Neural cell (in vitro differentiated cells): ENCODE measurements around the gene PAN2. TPM values are rescaled to one million over a fixed set of nuclear protein-coding genes. Genes with fewer than 3 reads are reported as not detected.
A peak's percentile ranks its signal among the peaks of the same experiment; 100 is the strongest.

Source experiments
- H2AFZ ChIP-seq: fragments of 200-600, 300-800 bp; sonication (generic), shearing (Covaris generic); 2 replicates; pipeline ENCODE4 v1.6.0; 2014; ENCODE audit warnings: low read depth, mild to moderate bottlenecking, antibody characterized with exemption, low read length, moderate library complexity
- H3F3A ChIP-seq: fragments of 200-600 bp; shearing (Covaris generic); 2 replicates; pipeline ENCODE4 v1.6.1; 2016; ENCODE audit warnings: mild to moderate bottlenecking, moderate library complexity, mixed read lengths, antibody characterized with exemption, low read length; ENCODE audit not compliant: insufficient read depth, poor library complexity, severe bottlenecking
- H3K27ac ChIP-seq: fragments of 200-600, 300-800 bp; sonication (generic), shearing (Covaris generic); 2 replicates; pipeline ENCODE4 v1.5.1; 2014; ENCODE audit warnings: mild to moderate bottlenecking, low read length, moderate library complexity
- H3K27me3 ChIP-seq: fragments of 300-800, 200-600 bp; sonication (generic), shearing (Covaris generic); 2 replicates; pipeline ENCODE4 v1.6.0; 2014; ENCODE audit warnings: mild to moderate bottlenecking, low read depth, low read length, moderate library complexity; ENCODE audit not compliant: insufficient read depth
- H3K36me3 ChIP-seq: fragments of 300-800, 200-600 bp; sonication (generic), shearing (Covaris generic); 2 replicates; pipeline ENCODE4 v1.5.1; 2014; ENCODE audit warnings: mild to moderate bottlenecking, antibody characterized with exemption, low read length, moderate library complexity; ENCODE audit not compliant: insufficient read depth
- H3K4me2 ChIP-seq: fragments of 300-800, 200-600 bp; sonication (generic), shearing (Covaris generic); 2 replicates; pipeline ENCODE4 v1.6.0; 2014; ENCODE audit warnings: mild to moderate bottlenecking, low read length
- H3K4me3 ChIP-seq: fragments of 300-800, 200-600 bp; sonication (generic), shearing (Covaris generic); 2 replicates; pipeline ENCODE4 v1.5.1; 2014; ENCODE audit warnings: mild to moderate bottlenecking, low read length, moderate library complexity
- H3K79me2 ChIP-seq: fragments of 200-600 bp; shearing (Covaris generic); replicated peaks from 2 replicates; pipeline ENCODE4 v1.6.0; 2014; ENCODE audit warnings: mild to moderate bottlenecking, low read length, moderate library complexity; ENCODE audit not compliant: insufficient read depth
- H3K9ac ChIP-seq: fragments of 300-800, 200-600 bp; sonication (generic), shearing (Covaris generic); 2 replicates; pipeline ENCODE4 v1.6.1; 2016; ENCODE audit warnings: mild to moderate bottlenecking, low read length, mixed read lengths
- H3K9me2 ChIP-seq: fragments of 200-600 bp; shearing (Covaris generic); 2 replicates; pipeline ENCODE4 v1.6.1; 2016; ENCODE audit warnings: mild to moderate bottlenecking, low read length, mixed read lengths; ENCODE audit not compliant: insufficient read depth
- H3K9me3 ChIP-seq: fragments of 200-600, 300-800 bp; sonication (generic), shearing (Covaris generic); 2 replicates; pipeline ENCODE4 v1.6.1; 2016; ENCODE audit warnings: mild to moderate bottlenecking, mixed run types, low read length, moderate library complexity, mixed read lengths
- H4K20me1 ChIP-seq: fragments of 200-600 bp; shearing (Covaris generic); 2 replicates; pipeline ENCODE4 v1.6.1; 2016; ENCODE audit warnings: mild to moderate bottlenecking, mixed run types; ENCODE audit not compliant: insufficient read depth
- EP300 ChIP-seq: fragments of 450-650 bp; conservative IDR thresholded peaks from 2 replicates; pipeline ENCODE4 v1.6.1; 2014; ENCODE audit warnings: antibody characterized with exemption, mild to moderate bottlenecking, moderate library complexity; ENCODE audit not compliant: poor library complexity, severe bottlenecking
- EZH2 ChIP-seq: fragments of 200-600, 300-800 bp; shearing (Covaris generic), sonication (generic); IDR thresholded peaks from 2 replicates; pipeline ENCODE4 v1.6.1; 2014; ENCODE audit warnings: antibody characterized with exemption, low read length, borderline replicate concordance, mild to moderate bottlenecking; ENCODE audit not compliant: insufficient read depth, poor library complexity, severe bottlenecking
- MXI1 ChIP-seq: fragments of 450-650 bp; conservative IDR thresholded peaks from 2 replicates; pipeline ENCODE4 v1.6.1; 2014; ENCODE audit warnings: antibody characterized with exemption, mild to moderate bottlenecking; ENCODE audit not compliant: poor library complexity, severe bottlenecking
- POLR2AphosphoS5 ChIP-seq: IDR thresholded peaks from 2 replicates; pipeline ENCODE4 v1.6.1; 2012
- RAD21 ChIP-seq: fragments of 450-650 bp; conservative IDR thresholded peaks from 2 replicates; pipeline ENCODE4 v1.6.1; 2014; ENCODE audit warnings: antibody characterized with exemption, mild to moderate bottlenecking, moderate library complexity
- SMC3 ChIP-seq: fragments of 450-650 bp; conservative IDR thresholded peaks from 2 replicates; pipeline ENCODE4 v1.6.1; 2014; ENCODE audit warnings: antibody characterized with exemption, mild to moderate bottlenecking, moderate library complexity; ENCODE audit not compliant: poor library complexity
- TAF1 ChIP-seq: IDR thresholded peaks from 2 replicates; pipeline ENCODE4 v1.6.1; 2012; ENCODE audit warnings: low read depth
- polyA plus RNA-seq: library from polyadenylated mRNA; depleted of rRNA; stranded (reverse); fragments of >200 nt; gene quantifications from 2 replicates; pipeline ENCODE4 v1.2.3, GENCODE V29; 2014
- TF ChIP-seq, protein P1 (sequence below): fragments of 450-650 bp; IDR thresholded peaks from 2 replicates; pipeline ENCODE4 v1.5.1; 2014; ENCODE audit warnings: antibody characterized with exemption, mild to moderate bottlenecking, moderate library complexity; ENCODE audit not compliant: poor library complexity, severe bottlenecking
- TF ChIP-seq, protein P2 (sequence below): IDR thresholded peaks from 2 replicates; pipeline ENCODE4 v1.6.1; 2012; ENCODE audit warnings: borderline replicate concordance

Gene PAN2
- polyA plus RNA-seq, 1 donor from 2014 or later, result 63.0 TPM

DNA sequence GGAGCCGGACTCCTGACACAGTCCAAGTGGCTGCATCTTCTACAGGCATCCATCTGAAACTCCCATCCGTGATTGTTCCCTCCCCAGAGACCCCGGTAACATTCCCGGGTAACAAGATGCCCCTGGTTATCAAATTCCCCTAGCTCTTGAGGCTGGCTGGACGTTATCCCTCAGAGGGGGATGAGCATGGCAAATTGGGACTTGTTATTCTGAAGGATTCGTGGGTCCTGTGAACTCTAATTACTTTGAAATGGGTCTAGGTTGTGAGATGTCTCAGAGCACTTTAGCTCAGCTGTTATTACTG is 642 bp upstream of the PAN2 start:
- Histone ChIP-seq H3K27ac (peak overlapping the region; percentile 10), H4K20me1 (no peaks in the 10 kb centered on the region), H3K4me2 (peak overlapping the region; percentile 74), H3K27me3 (no peaks in the 10 kb centered on the region), H3K9ac (peak overlapping the region; percentile 69), H3K79me2 (no peaks in the 10 kb centered on the region), H3K36me3 (no peaks in the 10 kb centered on the region), H3F3A (peaks cover 3% of the 10 kb centered on the region), H3K9me2 (no peaks in the 10 kb centered on the region), H2AFZ (peak overlapping the region; percentile 15), H3K4me3 (peak overlapping the region; percentile 78), H3K9me3 (no peaks in the 10 kb centered on the region)
- no peak for TF ChIP-seq EZH2

DNA sequence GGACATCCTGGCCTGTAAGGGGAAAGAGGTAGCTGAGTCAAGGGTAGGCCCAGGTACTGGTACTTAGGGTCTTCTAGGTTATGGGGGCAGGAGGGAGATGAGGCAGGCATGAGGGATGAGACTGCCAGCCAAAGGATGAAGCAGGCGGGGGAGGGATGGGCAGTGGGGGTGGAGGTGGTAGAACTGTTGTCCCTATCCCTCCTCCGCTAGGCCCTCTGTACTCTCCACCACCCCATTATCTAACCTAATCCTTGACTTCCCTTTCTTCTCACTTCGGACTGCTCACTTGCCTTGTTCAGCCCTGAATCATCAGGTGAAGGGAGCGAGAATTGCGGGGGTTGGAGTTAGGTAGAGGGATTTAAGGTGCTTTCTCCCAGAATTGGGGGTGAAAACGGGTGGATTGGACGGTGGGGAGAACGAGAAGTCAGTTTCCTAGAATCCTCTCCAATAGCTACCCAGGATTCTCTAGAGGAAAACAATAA is 562 bp downstream of the PAN2 start:
- Histone ChIP-seq H3K27ac (peak overlapping the region; percentile 80), H3K9me2 (no peaks in the 10 kb centered on the region), H3K36me3 (no peaks in the 10 kb centered on the region), H4K20me1 (no peaks in the 10 kb centered on the region), H2AFZ (peak overlapping the region; percentile 100), H3K4me2 (peak overlapping the region; percentile 95), H3K79me2 (no peaks in the 10 kb centered on the region), H3K9me3 (no peaks in the 10 kb centered on the region), H3K27me3 (no peaks in the 10 kb centered on the region), H3K9ac (peak overlapping the region; percentile 69), H3F3A (peaks cover 3% of the 10 kb centered on the region), H3K4me3 (peak overlapping the region; percentile 78)
- TF ChIP-seq SMC3, result no peak
- TF ChIP-seq RAD21, result no peak

DNA sequence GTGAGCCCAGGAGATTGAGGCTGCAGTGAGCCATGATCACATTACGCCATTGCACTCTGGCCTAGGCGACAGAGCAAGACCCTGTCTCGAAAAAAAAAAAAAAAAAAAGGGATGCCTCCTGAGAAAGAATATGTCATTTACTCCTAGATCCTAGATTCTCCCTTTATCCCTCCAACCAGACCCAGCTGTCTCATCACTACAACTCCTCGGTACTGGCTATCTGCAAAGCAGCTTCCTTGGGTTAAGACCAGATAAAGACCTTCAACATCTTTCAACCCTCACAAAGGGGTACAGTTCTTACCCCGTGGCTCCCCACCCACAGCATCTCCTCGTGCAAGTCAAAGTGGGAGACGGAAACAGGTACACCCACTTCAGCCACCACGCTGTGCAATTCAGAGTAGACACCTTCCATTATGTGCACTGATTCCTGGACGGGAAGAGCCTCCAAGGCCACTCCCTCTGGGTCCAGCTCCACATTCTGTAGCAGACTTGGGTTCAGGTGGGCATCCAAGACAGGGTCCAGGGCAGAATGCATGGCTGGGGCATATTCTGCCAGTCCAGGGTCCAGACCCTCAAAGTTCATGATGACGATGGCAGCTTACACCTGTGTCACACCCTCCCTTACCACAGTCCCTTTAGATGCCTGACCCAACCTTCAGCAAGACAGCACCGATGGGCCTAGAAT is 1.1 kb downstream of the PAN2 start:
- TF ChIP-seq, protein P1, sequence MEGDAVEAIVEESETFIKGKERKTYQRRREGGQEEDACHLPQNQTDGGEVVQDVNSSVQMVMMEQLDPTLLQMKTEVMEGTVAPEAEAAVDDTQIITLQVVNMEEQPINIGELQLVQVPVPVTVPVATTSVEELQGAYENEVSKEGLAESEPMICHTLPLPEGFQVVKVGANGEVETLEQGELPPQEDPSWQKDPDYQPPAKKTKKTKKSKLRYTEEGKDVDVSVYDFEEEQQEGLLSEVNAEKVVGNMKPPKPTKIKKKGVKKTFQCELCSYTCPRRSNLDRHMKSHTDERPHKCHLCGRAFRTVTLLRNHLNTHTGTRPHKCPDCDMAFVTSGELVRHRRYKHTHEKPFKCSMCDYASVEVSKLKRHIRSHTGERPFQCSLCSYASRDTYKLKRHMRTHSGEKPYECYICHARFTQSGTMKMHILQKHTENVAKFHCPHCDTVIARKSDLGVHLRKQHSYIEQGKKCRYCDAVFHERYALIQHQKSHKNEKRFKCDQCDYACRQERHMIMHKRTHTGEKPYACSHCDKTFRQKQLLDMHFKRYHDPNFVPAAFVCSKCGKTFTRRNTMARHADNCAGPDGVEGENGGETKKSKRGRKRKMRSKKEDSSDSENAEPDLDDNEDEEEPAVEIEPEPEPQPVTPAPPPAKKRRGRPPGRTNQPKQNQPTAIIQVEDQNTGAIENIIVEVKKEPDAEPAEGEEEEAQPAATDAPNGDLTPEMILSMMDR, result no peak
- no peak for TF ChIP-seq POLR2AphosphoS5
- no peak for TF ChIP-seq EP300
- no peak for TF ChIP-seq RAD21
- no peak for TF ChIP-seq SMC3

DNA sequence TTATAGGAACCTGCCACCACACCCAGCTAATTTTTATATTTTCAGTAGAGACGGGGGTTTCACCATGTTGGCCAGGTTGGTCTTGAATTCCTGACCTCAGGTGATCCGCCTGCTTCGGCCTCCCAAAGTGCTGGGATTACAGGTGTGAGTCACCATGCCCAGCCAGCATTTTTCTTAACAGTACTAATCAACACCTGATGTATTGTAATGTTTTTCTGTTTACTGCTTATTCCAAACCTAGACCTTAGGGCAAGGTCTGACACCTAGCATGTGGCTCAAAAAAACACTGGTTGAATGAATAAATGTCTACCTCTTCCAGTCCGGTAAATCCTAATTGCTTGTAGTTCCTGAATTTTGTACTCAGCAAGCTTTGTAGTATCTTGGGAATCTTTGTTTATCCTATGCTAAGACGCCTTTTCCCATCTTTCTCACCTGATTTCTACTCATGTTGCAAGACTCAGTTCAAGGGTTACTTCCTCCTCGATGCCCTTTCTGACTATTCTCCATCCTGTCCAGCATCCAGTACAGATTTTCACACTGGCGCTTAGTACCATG is 2.8 kb downstream of the PAN2 start:
- no peaks in the 10 kb centered on the region for H3K27me3 ChIP-seq
- no peaks in the 10 kb centered on the region for H3K9me2 ChIP-seq
- H3K79me2 ChIP-seq, result no peaks in the 10 kb centered on the region
- H3K27ac ChIP-seq, result no peak overlapping the region
- H3K9me3 ChIP-seq, result no peaks in the 10 kb centered on the region
- H4K20me1 ChIP-seq, result no peaks in the 10 kb centered on the region
- H2AFZ ChIP-seq, result no peak overlapping the region
- H3K4me2 ChIP-seq, result no peak overlapping the region
- peaks cover 3% of the 10 kb centered on the region for H3F3A ChIP-seq
- no peaks in the 10 kb centered on the region for H3K36me3 ChIP-seq
- H3K9ac ChIP-seq, result no peak overlapping the region
- no peak overlapping the region for H3K4me3 ChIP-seq
- TF ChIP-seq, protein P2, sequence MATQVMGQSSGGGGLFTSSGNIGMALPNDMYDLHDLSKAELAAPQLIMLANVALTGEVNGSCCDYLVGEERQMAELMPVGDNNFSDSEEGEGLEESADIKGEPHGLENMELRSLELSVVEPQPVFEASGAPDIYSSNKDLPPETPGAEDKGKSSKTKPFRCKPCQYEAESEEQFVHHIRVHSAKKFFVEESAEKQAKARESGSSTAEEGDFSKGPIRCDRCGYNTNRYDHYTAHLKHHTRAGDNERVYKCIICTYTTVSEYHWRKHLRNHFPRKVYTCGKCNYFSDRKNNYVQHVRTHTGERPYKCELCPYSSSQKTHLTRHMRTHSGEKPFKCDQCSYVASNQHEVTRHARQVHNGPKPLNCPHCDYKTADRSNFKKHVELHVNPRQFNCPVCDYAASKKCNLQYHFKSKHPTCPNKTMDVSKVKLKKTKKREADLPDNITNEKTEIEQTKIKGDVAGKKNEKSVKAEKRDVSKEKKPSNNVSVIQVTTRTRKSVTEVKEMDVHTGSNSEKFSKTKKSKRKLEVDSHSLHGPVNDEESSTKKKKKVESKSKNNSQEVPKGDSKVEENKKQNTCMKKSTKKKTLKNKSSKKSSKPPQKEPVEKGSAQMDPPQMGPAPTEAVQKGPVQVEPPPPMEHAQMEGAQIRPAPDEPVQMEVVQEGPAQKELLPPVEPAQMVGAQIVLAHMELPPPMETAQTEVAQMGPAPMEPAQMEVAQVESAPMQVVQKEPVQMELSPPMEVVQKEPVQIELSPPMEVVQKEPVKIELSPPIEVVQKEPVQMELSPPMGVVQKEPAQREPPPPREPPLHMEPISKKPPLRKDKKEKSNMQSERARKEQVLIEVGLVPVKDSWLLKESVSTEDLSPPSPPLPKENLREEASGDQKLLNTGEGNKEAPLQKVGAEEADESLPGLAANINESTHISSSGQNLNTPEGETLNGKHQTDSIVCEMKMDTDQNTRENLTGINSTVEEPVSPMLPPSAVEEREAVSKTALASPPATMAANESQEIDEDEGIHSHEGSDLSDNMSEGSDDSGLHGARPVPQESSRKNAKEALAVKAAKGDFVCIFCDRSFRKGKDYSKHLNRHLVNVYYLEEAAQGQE, result no peak
- no peak for TF ChIP-seq SMC3
- TF ChIP-seq POLR2AphosphoS5, result no peak
- no peak for TF ChIP-seq MXI1
- TF ChIP-seq TAF1, result no peak
- TF ChIP-seq, protein P1, result no peak
- TF ChIP-seq RAD21, result no peak

More for the DNA sequence above, 1.1 kb downstream of the PAN2 start:
- peak overlapping the region; percentile 69 for H3K9ac ChIP-seq
- H3F3A ChIP-seq, result peaks cover 3% of the 10 kb centered on the region
- H3K4me2 ChIP-seq, result peak overlapping the region; percentile 95
- H3K9me3 ChIP-seq, result no peaks in the 10 kb centered on the region
- H4K20me1 ChIP-seq, result no peaks in the 10 kb centered on the region
- H3K79me2 ChIP-seq, result no peaks in the 10 kb centered on the region
- H3K9me2 ChIP-seq, result no peaks in the 10 kb centered on the region
- H3K27ac ChIP-seq, result peak overlapping the region; percentile 80
- H2AFZ ChIP-seq, result peak overlapping the region; percentile 100
- no peaks in the 10 kb centered on the region for H3K36me3 ChIP-seq
- peak overlapping the region; percentile 78 for H3K4me3 ChIP-seq
- H3K27me3 ChIP-seq, result no peaks in the 10 kb centered on the region
